Measurements from ENCODE around the gene UGT1A6.

The UGT1A6 gene

DNA sequence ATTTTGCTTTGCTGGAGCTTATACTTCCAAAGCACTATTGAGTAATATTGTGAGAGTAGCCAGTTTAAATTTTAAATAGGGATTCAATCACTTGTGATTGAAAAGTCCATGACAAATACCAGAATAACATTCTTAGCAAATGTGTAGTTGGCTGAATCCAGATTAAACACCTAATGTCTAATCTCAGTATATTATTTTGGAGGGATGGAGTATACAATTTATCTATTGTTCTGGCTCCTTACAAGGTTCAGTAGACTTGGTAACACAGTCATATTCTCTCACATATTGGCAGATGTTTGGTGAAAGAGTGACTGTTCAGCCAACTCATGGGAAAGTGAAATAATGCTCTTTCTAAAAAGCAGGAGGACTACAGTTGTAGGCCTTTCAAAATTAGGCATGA, 18.8 kb upstream of the UGT1A6 start:
- Mint-ChIP-seq H3K4me1 (no peaks in the 10 kb centered on the region), H3K4me3 (no peak overlapping the region), H3K27ac (no peak overlapping the region), H3K9me3 (no peaks in the 10 kb centered on the region), H3K27me3 (peaks cover 14% of the 10 kb centered on the region), H3K36me3 (no peaks in the 10 kb centered on the region)
- no peak for DNase-seq (ENCODE audit: low spot score in 2 of 2)
- no peak for ATAC-seq (ENCODE audit: low read depth)

- no peaks in the 10 kb centered on the region for H3K36me3 Mint-ChIP-seq
- no peak overlapping the region for H3K4me3 Mint-ChIP-seq
- no peak for ATAC-seq (ENCODE audit: low read depth)
Observed at GRCh38 chr2:233674314-233674713, 18.4 kb upstream of the UGT1A6 start.

DNA sequence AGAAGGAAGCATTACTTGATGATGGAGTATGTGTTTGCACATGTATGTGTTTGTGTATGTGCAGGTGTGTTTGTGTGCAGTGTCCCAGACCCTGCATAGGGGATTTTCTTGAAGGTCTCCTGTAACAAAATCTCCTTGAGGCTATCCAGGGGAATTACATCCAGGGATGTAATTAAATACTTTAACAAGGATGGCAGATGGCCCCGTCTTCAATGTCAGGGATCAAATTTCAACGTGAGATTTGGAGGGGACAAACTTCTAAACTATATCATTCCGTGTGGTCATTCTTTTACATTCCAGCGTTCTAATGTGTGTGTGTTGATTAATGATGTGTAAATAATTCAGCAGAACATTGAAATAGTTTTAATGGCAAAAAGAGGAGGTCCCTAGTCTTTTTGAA, 17.7 kb upstream of the UGT1A6 start:
- Mint-ChIP-seq H3K4me3 (no peak overlapping the region), H3K4me1 (no peaks in the 10 kb centered on the region), H3K27ac (no peak overlapping the region), H3K9me3 (no peaks in the 10 kb centered on the region), H3K36me3 (no peaks in the 10 kb centered on the region), H3K27me3 (peaks cover 14% of the 10 kb centered on the region)
- DNase-seq (ENCODE audit: low spot score in 2 of 2) (no peak), ATAC-seq (ENCODE audit: low read depth) (no peak)

More at GRCh38 chr2:233674314-233674713, 18.4 kb upstream of the UGT1A6 start:
- H3K4me1 Mint-ChIP-seq, result no peaks in the 10 kb centered on the region
- H3K9me3 Mint-ChIP-seq, result no peaks in the 10 kb centered on the region
- peaks cover 14% of the 10 kb centered on the region for H3K27me3 Mint-ChIP-seq
- no peak for DNase-seq (ENCODE audit: low spot score in 2 of 2)
- no peak overlapping the region for H3K27ac Mint-ChIP-seq

- no peaks in the 10 kb centered on the region for H3K36me3 Mint-ChIP-seq
Observed at GRCh38 chr2:233676046-233676445, 16.6 kb upstream of the UGT1A6 start.

GRCh38 chr2:233679196-233679595, 13.5 kb upstream of the UGT1A6 start:
- Mint-ChIP-seq H3K4me1 (no peaks in the 10 kb centered on the region), H3K9me3 (no peaks in the 10 kb centered on the region), H3K4me3 (no peak overlapping the region), H3K36me3 (no peaks in the 10 kb centered on the region), H3K27me3 (peaks cover 7% of the 10 kb centered on the region), H3K27ac (no peak overlapping the region)
- ATAC-seq (ENCODE audit: low read depth), result no peak
- DNase-seq (ENCODE audit: low spot score in 2 of 2), result no peak

More at GRCh38 chr2:233676046-233676445, 16.6 kb upstream of the UGT1A6 start:
- no peak for ATAC-seq (ENCODE audit: low read depth)
- Mint-ChIP-seq H3K27ac (no peak overlapping the region), H3K9me3 (no peaks in the 10 kb centered on the region), H3K27me3 (peaks cover 10% of the 10 kb centered on the region), H3K4me3 (no peak overlapping the region), H3K4me1 (no peaks in the 10 kb centered on the region)
- no peak for DNase-seq (ENCODE audit: low spot score in 2 of 2)

GRCh38 chr2:233680361-233681045, 12.2 kb upstream of the UGT1A6 start:
- H3K36me3 Mint-ChIP-seq, result no peaks in the 10 kb centered on the region
- no peak for ATAC-seq (ENCODE audit: low read depth)
- H3K27me3 Mint-ChIP-seq, result peaks cover 4% of the 10 kb centered on the region
- DNase-seq (ENCODE audit: low spot score in 2 of 2), result no peak
- H3K27ac Mint-ChIP-seq, result no peak overlapping the region
- no peaks in the 10 kb centered on the region for H3K9me3 Mint-ChIP-seq
- H3K4me3 Mint-ChIP-seq, result no peak overlapping the region
- no peaks in the 10 kb centered on the region for H3K4me1 Mint-ChIP-seq

- Mint-ChIP-seq H3K4me1 (no peaks in the 10 kb centered on the region), H3K4me3 (no peak within 1 kb of the TSS), H3K27me3 (peaks cover 6% of the 10 kb centered on the region), H3K36me3 (no peaks in the 10 kb centered on the region), H3K9me3 (no peaks in the 10 kb centered on the region), H3K27ac (no peak within 1 kb of the TSS)
- DNase-seq (ENCODE audit: low spot score in 2 of 2), result no peak
- ATAC-seq (ENCODE audit: low read depth), result no peak
Observed at GRCh38 chr2:233681521-233682099, 11.1 kb upstream of the UGT1A6 start, which contains the start of gene UGT1A7. UGT1A7 (plus strand) TSS chr2:233681901; CDS start chr2:233681938, 37 bp downstream.

DNA sequence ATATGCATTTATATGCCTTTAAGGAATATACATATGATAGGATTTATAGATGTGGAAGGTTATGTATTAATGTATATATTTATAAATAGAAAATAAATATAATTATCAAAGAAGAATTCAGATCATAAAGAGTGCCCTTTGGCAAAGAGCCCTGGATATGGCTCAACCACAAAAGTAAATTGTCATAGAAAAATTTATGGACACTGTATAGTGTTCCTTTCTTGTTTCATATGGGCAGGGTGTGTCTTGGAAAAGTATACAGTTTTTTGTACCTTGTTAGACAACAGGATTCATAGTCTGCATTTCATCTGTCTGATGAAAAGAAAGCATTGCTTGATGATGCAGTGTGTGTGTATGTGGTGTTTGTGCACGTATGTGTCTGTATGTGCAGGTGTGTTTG, 8.1 kb upstream of the UGT1A6 start:
- Mint-ChIP-seq H3K36me3 (no peaks in the 10 kb centered on the region), H3K4me1 (peaks cover 6% of the 10 kb centered on the region), H3K27ac (no peak overlapping the region), H3K4me3 (no peak overlapping the region), H3K27me3 (peaks cover 12% of the 10 kb centered on the region), H3K9me3 (no peaks in the 10 kb centered on the region)
- DNase-seq (ENCODE audit: low spot score in 2 of 2), result no peak
- ATAC-seq (ENCODE audit: low read depth), result no peak

DNA sequence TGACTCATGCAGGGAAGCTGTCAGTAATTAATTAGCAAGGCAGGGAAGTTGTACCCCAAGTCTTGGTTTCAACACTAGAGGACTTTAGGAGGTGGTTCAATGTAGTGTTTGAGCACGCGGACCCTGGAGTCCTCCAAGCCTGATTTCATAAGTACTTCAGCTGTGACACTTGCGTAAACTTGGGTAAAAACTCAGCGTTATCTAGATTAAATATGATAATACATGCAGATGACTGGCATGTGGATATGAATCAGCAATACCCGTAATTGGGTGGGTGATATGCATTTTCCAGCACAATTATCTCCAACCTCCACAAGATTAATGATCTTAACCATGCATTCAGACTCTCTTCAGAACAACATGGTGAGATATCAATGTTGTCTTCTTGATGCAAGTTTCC, 5.8 kb upstream of the UGT1A6 start:
- no peak for ATAC-seq (ENCODE audit: low read depth)

DNA sequence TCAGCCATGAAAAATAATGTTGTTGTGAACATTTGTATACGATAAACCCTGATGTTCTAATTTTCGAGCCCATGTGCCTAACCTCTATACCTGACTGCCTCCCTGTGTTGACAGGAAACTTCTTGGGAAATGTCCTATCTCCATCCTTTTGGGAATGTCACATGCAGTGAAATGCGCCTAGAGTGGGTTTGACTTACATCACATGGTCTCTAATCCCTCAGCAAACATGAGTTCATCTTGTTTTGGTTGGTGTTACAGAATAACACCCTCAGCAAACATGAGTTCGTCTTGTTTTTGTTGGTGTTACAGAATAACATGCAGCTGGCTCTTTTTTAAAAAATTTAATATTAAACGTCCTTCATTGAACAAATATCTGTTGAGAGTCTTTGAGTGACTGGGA, 4.3 kb upstream of the UGT1A6 start:
- Mint-ChIP-seq H3K27ac (no peak overlapping the region), H3K36me3 (no peaks in the 10 kb centered on the region), H3K4me3 (no peak overlapping the region), H3K27me3 (peaks cover 12% of the 10 kb centered on the region), H3K9me3 (no peaks in the 10 kb centered on the region), H3K4me1 (peaks cover 6% of the 10 kb centered on the region)
- DNase-seq (ENCODE audit: low spot score in 2 of 2), result no peak
- ATAC-seq (ENCODE audit: low read depth), result no peak

More for the DNA sequence above, 5.8 kb upstream of the UGT1A6 start:
- DNase-seq (ENCODE audit: low spot score in 2 of 2), result no peak
- H3K4me3 Mint-ChIP-seq, result no peak overlapping the region
- H3K4me1 Mint-ChIP-seq, result peaks cover 6% of the 10 kb centered on the region
- H3K9me3 Mint-ChIP-seq, result no peaks in the 10 kb centered on the region
- no peak overlapping the region for H3K27ac Mint-ChIP-seq
- H3K27me3 Mint-ChIP-seq, result peaks cover 12% of the 10 kb centered on the region
- H3K36me3 Mint-ChIP-seq, result no peaks in the 10 kb centered on the region

DNA sequence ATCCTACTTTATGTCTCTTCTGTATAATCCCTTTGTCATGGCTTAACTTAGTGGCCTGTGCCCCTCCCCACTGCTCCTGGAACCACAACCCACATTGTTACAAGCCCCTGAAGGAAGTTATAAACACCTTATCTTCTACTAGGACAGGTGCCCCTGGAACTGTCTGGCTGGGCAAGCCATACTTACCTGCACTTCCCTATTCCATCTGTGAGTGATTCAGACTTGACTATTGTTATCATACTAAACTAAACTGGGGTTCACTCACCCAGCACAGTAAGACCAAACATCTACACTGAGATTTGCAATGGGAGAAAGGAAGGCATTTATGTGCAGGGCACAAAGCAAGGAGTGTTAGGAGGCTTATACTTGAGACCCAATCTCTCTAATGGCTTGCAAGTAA, 3.7 kb upstream of the UGT1A6 start:
- peaks cover 6% of the 10 kb centered on the region for H3K4me1 Mint-ChIP-seq
- no peak overlapping the region for H3K27ac Mint-ChIP-seq
- DNase-seq (ENCODE audit: low spot score in 2 of 2) (no peak), ATAC-seq (ENCODE audit: low read depth) (no peak)
- H3K27me3 Mint-ChIP-seq, result peaks cover 12% of the 10 kb centered on the region
- H3K4me3 Mint-ChIP-seq, result no peak overlapping the region
- no peaks in the 10 kb centered on the region for H3K9me3 Mint-ChIP-seq
- no peaks in the 10 kb centered on the region for H3K36me3 Mint-ChIP-seq

DNA sequence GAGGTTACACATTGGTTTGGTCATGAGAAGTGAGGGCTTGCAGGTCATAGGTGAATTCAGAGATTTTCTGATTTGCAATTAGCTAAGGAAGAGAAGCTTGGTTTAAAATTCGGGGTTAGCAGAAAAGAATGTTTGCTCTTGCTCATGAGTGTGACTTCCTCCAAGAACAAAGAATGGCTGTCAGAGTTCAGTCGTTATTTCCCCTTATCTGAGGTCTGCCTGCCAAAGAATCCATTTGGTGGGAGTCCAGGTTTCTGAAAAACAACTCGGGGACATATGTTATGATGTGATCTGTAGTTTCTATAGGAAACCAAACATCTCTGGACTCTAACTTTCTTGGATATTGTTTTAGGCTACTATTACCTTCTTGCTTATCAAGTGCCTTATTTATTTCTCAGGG, 3.2 kb upstream of the UGT1A6 start:
- ATAC-seq (ENCODE audit: low read depth), result no peak
- Mint-ChIP-seq H3K9me3 (no peaks in the 10 kb centered on the region), H3K27ac (no peak overlapping the region), H3K4me1 (peaks cover 6% of the 10 kb centered on the region), H3K36me3 (no peaks in the 10 kb centered on the region), H3K4me3 (no peak overlapping the region), H3K27me3 (peaks cover 12% of the 10 kb centered on the region)
- DNase-seq (ENCODE audit: low spot score in 2 of 2), result no peak

DNA sequence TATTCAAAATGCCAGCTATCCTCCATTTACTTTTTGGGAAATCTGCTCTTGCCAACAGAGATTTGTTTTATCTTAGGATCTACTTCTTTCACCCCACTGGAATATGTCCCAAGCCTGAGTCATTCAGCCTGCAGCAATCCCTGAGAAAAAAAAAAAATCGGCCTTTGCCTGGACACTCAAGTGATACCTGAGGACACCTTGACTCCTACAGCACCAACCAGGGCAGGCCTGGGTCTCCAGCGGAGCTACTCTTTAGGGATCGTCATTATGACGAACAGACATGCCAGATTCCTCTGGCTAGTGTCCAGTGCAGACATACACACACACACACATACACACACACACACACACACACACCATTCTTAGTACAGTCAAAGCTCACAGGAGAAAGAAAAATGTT, 2.2 kb upstream of the UGT1A6 start:
- no peaks in the 10 kb centered on the region for H3K36me3 Mint-ChIP-seq
- no peak overlapping the region for H3K27ac Mint-ChIP-seq
- DNase-seq (ENCODE audit: low spot score in 2 of 2), result no peak
- peaks cover 12% of the 10 kb centered on the region for H3K27me3 Mint-ChIP-seq
- no peaks in the 10 kb centered on the region for H3K9me3 Mint-ChIP-seq
- H3K4me1 Mint-ChIP-seq, result peaks cover 6% of the 10 kb centered on the region
- H3K4me3 Mint-ChIP-seq, result no peak overlapping the region
- no peak for ATAC-seq (ENCODE audit: low read depth)

DNA sequence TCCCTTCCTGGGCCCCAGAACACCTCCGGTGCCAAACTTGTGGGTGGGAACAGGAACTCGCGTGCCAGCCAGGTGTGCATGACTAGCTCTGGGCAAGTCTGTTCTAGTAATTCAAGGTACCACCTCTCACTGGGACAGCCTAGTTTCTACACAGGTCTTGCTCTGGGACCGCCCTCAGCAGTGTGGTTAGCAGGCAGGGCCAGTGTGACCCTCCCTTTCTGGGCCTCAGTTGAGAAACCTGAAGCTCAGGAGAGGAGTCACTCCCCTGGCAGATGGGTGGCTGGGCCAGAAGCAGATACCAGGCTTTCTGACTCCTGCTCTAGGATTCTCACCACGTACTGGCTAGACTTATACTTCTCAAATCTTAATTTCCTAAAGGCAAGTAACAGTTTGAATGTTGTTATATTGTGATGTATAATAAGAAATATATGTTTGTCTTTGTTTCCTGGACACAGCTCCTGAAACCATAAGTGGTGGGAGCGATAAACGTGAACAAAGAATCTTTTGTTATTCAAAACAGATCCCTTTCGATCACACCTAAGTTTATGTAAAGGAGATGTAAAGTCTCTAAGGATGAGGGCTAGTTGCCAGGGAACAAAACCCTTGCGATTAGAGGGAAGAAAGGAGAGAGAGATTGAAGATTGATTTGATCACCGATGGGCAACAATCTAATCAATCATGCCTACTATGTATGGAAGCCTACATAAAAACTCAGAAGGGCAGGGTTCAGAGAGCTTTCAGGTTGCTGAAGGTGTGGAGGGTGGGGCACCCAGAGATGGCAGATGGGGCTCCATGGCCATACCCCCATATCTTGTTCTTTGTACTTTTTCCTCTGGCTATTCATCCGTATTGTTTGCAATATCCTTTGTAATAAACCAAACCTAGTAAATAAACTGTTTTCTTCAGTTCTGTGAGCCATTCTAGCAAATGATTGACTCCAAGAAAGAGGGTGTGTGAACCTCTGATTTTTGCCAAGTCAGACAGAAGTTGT, 952 bp upstream of the UGT1A6 start:
- no peak for DNase-seq (ENCODE audit: low spot score in 2 of 2)
- Mint-ChIP-seq H3K27ac (no peak overlapping the region), H3K36me3 (no peaks in the 10 kb centered on the region), H3K4me3 (no peak overlapping the region), H3K4me1 (peaks cover 6% of the 10 kb centered on the region), H3K9me3 (no peaks in the 10 kb centered on the region), H3K27me3 (peaks cover 7% of the 10 kb centered on the region)
- no peak for ATAC-seq (ENCODE audit: low read depth)

Measured in memory B cell (primary cell).